IMR-90 (cell line): ENCODE measurements around the gene AVPR1B. TPM values are rescaled to one million over a fixed set of nuclear protein-coding genes. Genes with fewer than 3 reads are reported as not detected.

Experiments
- ATAC-seq: fragments of 200-7000 bp; cut with Tn5 transposase; 2 replicates; pipeline ENCODE4 v1.9.1; 2020; ENCODE audit warnings: low read depth, mild to moderate bottlenecking, moderate library complexity
- BruUV-seq: library from RNA; stranded (reverse); fragments of 400-500 nt; replicated peaks from 2 replicates; lab custom pipeline; 2021; lab: Mats Ljungman, UMichigan
- CTCF ChIA-PET: fragments of 300-600 bp; formaldehyde crosslinking; extraction: SDS; loops from one replicate; lab custom pipeline; 2021; ENCODE audit warnings: antibody characterized with exemption; lab: Yijun Ruan, JAX
- POLR2A ChIA-PET: fragments of 300-600 bp; sonication (Branson Sonifier 250); formaldehyde crosslinking; loops from one replicate; lab custom pipeline; 2022; ENCODE audit warnings: antibody characterized with exemption; ENCODE audit not compliant: unreplicated experiment; lab: Charles Lee
- DNase-seq: peaks from one replicate; pipeline ENCODE4 v3.0.0; 2013
- H2AFZ ChIP-seq: replicated peaks from 2 replicates; pipeline ENCODE3; 2013; ENCODE audit warnings: low read length, mild to moderate bottlenecking; ENCODE audit not compliant: poor library complexity
- H2AK5ac ChIP-seq: 2 replicates; pipeline ENCODE4 v1.6.1; 2013; ENCODE audit warnings: low read depth, low read length, inconsistent platforms
- H2AK9ac ChIP-seq: replicated peaks from 2 replicates; pipeline ENCODE3; 2013; ENCODE audit warnings: mild to moderate bottlenecking, low read depth, low read length, moderate library complexity; ENCODE audit not compliant: poor library complexity
- H2BK120ac ChIP-seq: 2 replicates; pipeline ENCODE4 v1.6.1; 2013; ENCODE audit warnings: low read depth, low read length, inconsistent platforms
- H2BK15ac ChIP-seq: 3 replicates; pipeline ENCODE4 v1.6.1; 2013; ENCODE audit warnings: low read depth, low read length, inconsistent platforms
- H2BK20ac ChIP-seq: 2 replicates; pipeline ENCODE4 v1.6.1; 2013; ENCODE audit warnings: low read depth, mild to moderate bottlenecking, inconsistent platforms, low read length, moderate library complexity
- H2BK5ac ChIP-seq: 2 replicates; pipeline ENCODE4 v1.6.1; 2013; ENCODE audit warnings: mild to moderate bottlenecking, low read depth, low read length, inconsistent platforms; ENCODE audit not compliant: poor library complexity, severe bottlenecking
- H3K14ac ChIP-seq: replicated peaks from 2 replicates; pipeline ENCODE4 v1.6.1; 2013; ENCODE audit warnings: low read depth, low read length, inconsistent platforms
- H3K18ac ChIP-seq: 2 replicates; pipeline ENCODE4 v1.6.1; 2013; ENCODE audit warnings: low read depth, low read length, control low read depth
- H3K23ac ChIP-seq: 2 replicates; pipeline ENCODE4 v1.6.1; 2013; ENCODE audit warnings: low read depth, low read length, inconsistent platforms
- H3K27ac ChIP-seq: 2 replicates; pipeline ENCODE4 v1.5.1; 2013; ENCODE audit warnings: mild to moderate bottlenecking, control low read depth, low read length; ENCODE audit not compliant: insufficient read depth
- H3K27me3 ChIP-seq: 2 replicates; pipeline ENCODE4 v1.6.1; 2013; ENCODE audit warnings: low read length; ENCODE audit not compliant: control insufficient read depth, insufficient read depth
- H3K36me3 ChIP-seq: 2 replicates; pipeline ENCODE4 v1.6.1; 2013; ENCODE audit warnings: low read length, mixed read lengths; ENCODE audit not compliant: control insufficient read depth, insufficient read depth
- H3K4ac ChIP-seq: 2 replicates; pipeline ENCODE4 v1.6.1; 2013; ENCODE audit warnings: low read depth, low read length, inconsistent platforms
- H3K4me1 ChIP-seq: 2 replicates; pipeline ENCODE4 v1.6.1; 2013; ENCODE audit warnings: low read length, mixed read lengths; ENCODE audit not compliant: control insufficient read depth, insufficient read depth
- H3K4me2 ChIP-seq: 2 replicates; pipeline ENCODE4 v1.6.1; 2013; ENCODE audit warnings: low read depth, mild to moderate bottlenecking, control low read depth, low read length, moderate library complexity
- H3K4me3 ChIP-seq: 2 replicates; pipeline ENCODE4 v1.5.1; 2013; ENCODE audit warnings: low read depth, mild to moderate bottlenecking, control low read depth, low read length, moderate library complexity; ENCODE audit not compliant: insufficient read depth
- H3K56ac ChIP-seq: 2 replicates; pipeline ENCODE4 v1.6.1; 2013; ENCODE audit warnings: low read length, inconsistent platforms; ENCODE audit not compliant: insufficient read depth; ENCODE audit errors: extremely low read depth
- H3K79me1 ChIP-seq, 2 experiments: 2 replicates each; pipeline ENCODE4 v1.6.1; 2013; ENCODE audit warnings: low read length in 2 of 2, inconsistent platforms in 1 of 2, low read depth in 1 of 2
- H3K9ac ChIP-seq: 2 replicates; pipeline ENCODE4 v1.6.1; 2013; ENCODE audit warnings: low read depth, low read length, control low read depth
- H3K9me1 ChIP-seq: 2 replicates; pipeline ENCODE4 v1.6.1; 2013; ENCODE audit warnings: low read length, inconsistent platforms; ENCODE audit not compliant: insufficient read depth
- H3K9me3 ChIP-seq: 2 replicates; pipeline ENCODE4 v1.6.1; 2013; ENCODE audit warnings: low read length; ENCODE audit not compliant: control insufficient read depth, insufficient read depth
- H4K20me1 ChIP-seq: 2 replicates; pipeline ENCODE4 v1.6.1; 2013; ENCODE audit warnings: low read length, inconsistent platforms; ENCODE audit not compliant: insufficient read depth
- H4K5ac ChIP-seq: 2 replicates; pipeline ENCODE4 v1.6.1; 2013; ENCODE audit warnings: mild to moderate bottlenecking, low read depth, low read length, control low read depth
- H4K8ac ChIP-seq, 2 experiments: 2 replicates each; pipeline ENCODE4 v1.6.1; 2013; ENCODE audit warnings: low read depth in 2 of 2, low read length in 2 of 2, control low read depth in 1 of 2, inconsistent platforms in 1 of 2
- H4K91ac ChIP-seq: 2 replicates; pipeline ENCODE4 v1.6.1; 2013; ENCODE audit warnings: low read depth, low read length, inconsistent platforms; ENCODE audit not compliant: insufficient read depth
- CEBPB ChIP-seq: IDR thresholded peaks from 2 replicates; pipeline ENCODE4 v1.6.1; 2012; ENCODE audit warnings: low read depth, low read length, improper control_type of control experiment
- CHD1 ChIP-seq: IDR thresholded peaks from 2 replicates; pipeline ENCODE4 v1.6.1; 2012; ENCODE audit warnings: low read depth, low read length, improper control_type of control experiment
- FOS ChIP-seq: fragments of 150-350 bp; IDR thresholded peaks from 2 replicates; pipeline ENCODE4 v1.6.1; 2016; ENCODE audit warnings: low read depth, low read length
- MXI1 ChIP-seq: IDR thresholded peaks from 2 replicates; pipeline ENCODE4 v1.6.1; 2012; ENCODE audit warnings: low read depth, mild to moderate bottlenecking, low read length, moderate library complexity, borderline replicate concordance
- NFE2L2 ChIP-seq: fragments of 150-350 bp; IDR thresholded peaks from 2 replicates; pipeline ENCODE4 v1.6.1; 2016; ENCODE audit warnings: low read depth, mild to moderate bottlenecking, low read length
- POLR2A ChIP-seq: IDR thresholded peaks from 2 replicates; pipeline ENCODE4 v1.6.1; 2012; ENCODE audit warnings: mild to moderate bottlenecking, low read depth, low read length
- RCOR1 ChIP-seq: IDR thresholded peaks from 2 replicates; pipeline ENCODE4 v1.6.1; 2012; ENCODE audit warnings: mild to moderate bottlenecking, low read length, improper control_type of control experiment; ENCODE audit not compliant: insufficient replicate concordance
- WGBS, 2 experiments: methylation state at CpG; one replicate each; pipeline versions ENCODE4 v1.1.5 to v1.1.7; 2013; ENCODE audit warnings: missing lambda C conversion rate in 2 of 2; ENCODE audit not compliant: insufficient read length in 1 of 2; ENCODE audit errors: extremely low coverage in 2 of 2; 5-methylcytosine and 5-hydroxymethylcytosine counted together
- dilution Hi-C: fragments of 300-500 bp; cut with HindIII; formaldehyde crosslinking; loops from one replicate; pipeline ENCODE4 v1.14.3; 2018; ENCODE audit warnings: low sequenced_read_pairs; ENCODE audit not compliant: unreplicated experiment
- in situ Hi-C: fragments of 300-500 bp; cut with MboI; formaldehyde crosslinking; loops from 3 replicates; pipeline ENCODE4 v1.14.3; 2019; ENCODE audit warnings: low sequenced_read_pairs, inconsistent platforms, mixed read lengths
- intact Hi-C: fragments of 100-400 bp; cut with micrococcal nuclease; formaldehyde crosslinking; loops from 2 replicates; pipeline ENCODE4 v1.10.0; 2022
- polyA plus RNA-seq, 3 experiments: library from polyadenylated mRNA; depleted of rRNA; stranded (reverse); fragments of >200 nt; gene quantifications; 2 replicates each; pipeline ENCODE4 v1.2.3, GENCODE V29; 2012; ENCODE audit warnings: low replicate concordance in 1 of 3
- total RNA-seq: library from RNA; depleted of rRNA; stranded (reverse); fragments of >200 nt; gene quantifications from 2 replicates; pipeline ENCODE4 v1.2.3, GENCODE V29; 2012
- TF ChIP-seq, protein P1 (sequence below): conservative IDR thresholded peaks from 2 replicates; pipeline ENCODE4 v1.5.1; 2012; ENCODE audit warnings: mild to moderate bottlenecking, low read depth, low read length, improper control_type of control experiment
- TF ChIP-seq, protein P2 (sequence below): fragments of 150-350 bp; IDR thresholded peaks from 2 replicates; pipeline ENCODE4 v1.6.1; 2016; ENCODE audit warnings: low read depth, mild to moderate bottlenecking, low read length, moderate library complexity, borderline replicate concordance
- TF ChIP-seq, protein P3 (sequence below): fragments of 150-350 bp; IDR thresholded peaks from 2 replicates; pipeline ENCODE4 v1.6.1; 2017; ENCODE audit warnings: mild to moderate bottlenecking, antibody characterized with exemption, low read length, low read depth

Gene AVPR1B
- total and polyA plus RNA-seq, 2 of the 4 experiments (the other 2 are of a cell fraction), result not detected

DNA sequence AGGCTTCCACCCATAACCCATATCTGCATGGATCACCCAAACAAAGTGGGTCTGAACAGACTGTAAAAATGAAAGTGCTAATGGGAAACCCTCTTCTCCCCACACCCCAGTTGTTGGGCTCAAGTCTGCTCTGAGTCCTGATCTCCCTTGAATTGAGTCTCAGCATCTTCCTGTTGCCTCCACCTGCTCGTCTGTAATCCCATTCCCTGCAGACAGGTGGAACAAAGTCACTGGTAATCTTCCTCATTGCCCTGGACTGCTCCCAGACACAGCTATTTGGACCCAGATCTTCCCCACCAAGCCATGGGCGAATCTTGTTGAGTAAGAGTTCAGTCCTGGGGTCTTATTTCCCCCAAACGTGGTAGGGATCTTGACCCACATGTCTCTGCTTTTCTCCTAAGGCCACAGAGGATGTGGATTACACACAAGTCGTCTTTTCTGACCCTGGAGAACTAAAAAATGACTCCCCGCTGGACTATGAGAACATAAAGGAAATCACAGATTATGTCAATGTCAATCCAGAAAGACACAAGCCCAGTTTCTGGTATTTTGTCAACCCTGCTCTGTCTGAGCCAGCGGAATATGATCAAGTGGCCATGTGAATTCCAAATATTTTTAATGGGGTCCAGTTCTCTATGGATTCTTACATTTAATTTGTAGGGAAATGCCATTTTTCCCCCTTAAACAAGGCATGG is 15.7 kb downstream of the AVPR1B start:
- H4K8ac ChIP-seq, result no peak overlapping the region
- H2BK120ac ChIP-seq, result no peak overlapping the region
- no peak overlapping the region for H3K4ac ChIP-seq
- H3K4me1 ChIP-seq, result no peaks in the 10 kb centered on the region
- TF ChIP-seq, protein P1, sequence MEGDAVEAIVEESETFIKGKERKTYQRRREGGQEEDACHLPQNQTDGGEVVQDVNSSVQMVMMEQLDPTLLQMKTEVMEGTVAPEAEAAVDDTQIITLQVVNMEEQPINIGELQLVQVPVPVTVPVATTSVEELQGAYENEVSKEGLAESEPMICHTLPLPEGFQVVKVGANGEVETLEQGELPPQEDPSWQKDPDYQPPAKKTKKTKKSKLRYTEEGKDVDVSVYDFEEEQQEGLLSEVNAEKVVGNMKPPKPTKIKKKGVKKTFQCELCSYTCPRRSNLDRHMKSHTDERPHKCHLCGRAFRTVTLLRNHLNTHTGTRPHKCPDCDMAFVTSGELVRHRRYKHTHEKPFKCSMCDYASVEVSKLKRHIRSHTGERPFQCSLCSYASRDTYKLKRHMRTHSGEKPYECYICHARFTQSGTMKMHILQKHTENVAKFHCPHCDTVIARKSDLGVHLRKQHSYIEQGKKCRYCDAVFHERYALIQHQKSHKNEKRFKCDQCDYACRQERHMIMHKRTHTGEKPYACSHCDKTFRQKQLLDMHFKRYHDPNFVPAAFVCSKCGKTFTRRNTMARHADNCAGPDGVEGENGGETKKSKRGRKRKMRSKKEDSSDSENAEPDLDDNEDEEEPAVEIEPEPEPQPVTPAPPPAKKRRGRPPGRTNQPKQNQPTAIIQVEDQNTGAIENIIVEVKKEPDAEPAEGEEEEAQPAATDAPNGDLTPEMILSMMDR, result no peak
- TF ChIP-seq, protein P2, sequence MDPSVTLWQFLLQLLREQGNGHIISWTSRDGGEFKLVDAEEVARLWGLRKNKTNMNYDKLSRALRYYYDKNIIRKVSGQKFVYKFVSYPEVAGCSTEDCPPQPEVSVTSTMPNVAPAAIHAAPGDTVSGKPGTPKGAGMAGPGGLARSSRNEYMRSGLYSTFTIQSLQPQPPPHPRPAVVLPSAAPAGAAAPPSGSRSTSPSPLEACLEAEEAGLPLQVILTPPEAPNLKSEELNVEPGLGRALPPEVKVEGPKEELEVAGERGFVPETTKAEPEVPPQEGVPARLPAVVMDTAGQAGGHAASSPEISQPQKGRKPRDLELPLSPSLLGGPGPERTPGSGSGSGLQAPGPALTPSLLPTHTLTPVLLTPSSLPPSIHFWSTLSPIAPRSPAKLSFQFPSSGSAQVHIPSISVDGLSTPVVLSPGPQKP, result no peak
- TF ChIP-seq RCOR1 (no peak), POLR2A (no peak), FOS (no peak), CEBPB (no peak), MXI1 (no peak), CHD1 (no peak), NFE2L2 (no peak)
- TF ChIP-seq, protein P3, sequence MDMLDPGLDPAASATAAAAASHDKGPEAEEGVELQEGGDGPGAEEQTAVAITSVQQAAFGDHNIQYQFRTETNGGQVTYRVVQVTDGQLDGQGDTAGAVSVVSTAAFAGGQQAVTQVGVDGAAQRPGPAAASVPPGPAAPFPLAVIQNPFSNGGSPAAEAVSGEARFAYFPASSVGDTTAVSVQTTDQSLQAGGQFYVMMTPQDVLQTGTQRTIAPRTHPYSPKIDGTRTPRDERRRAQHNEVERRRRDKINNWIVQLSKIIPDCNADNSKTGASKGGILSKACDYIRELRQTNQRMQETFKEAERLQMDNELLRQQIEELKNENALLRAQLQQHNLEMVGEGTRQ, result no peak
- no peak overlapping the region for H3K27ac ChIP-seq
- H3K9me1 ChIP-seq, result no peaks in the 10 kb centered on the region
- intact Hi-C loops (loop anchor here (10.0 kb wide), 1 partner anchor 447 kb away; no protein-coding TSS in a partner anchor), dilution Hi-C loops (no loop called here), in situ Hi-C loops (loop anchor here (5.0 to 25.0 kb wide), 4 partner anchors 119 to 439 kb away; no protein-coding TSS in a partner anchor)
- H3K23ac ChIP-seq, result no peak overlapping the region
- H2AFZ ChIP-seq, result no peak overlapping the region
- no peaks in the 10 kb centered on the region for H4K20me1 ChIP-seq
- ATAC-seq (no peak), DNase-seq (no peak)
- no peak overlapping the region for H2AK9ac ChIP-seq
- no peaks in the 10 kb centered on the region for H3K79me1 ChIP-seq
- BruUV-seq, result no TSS peak
- no peak overlapping the region for H4K91ac ChIP-seq
- H3K9me3 ChIP-seq, result no peaks in the 10 kb centered on the region
- no peak overlapping the region for H3K18ac ChIP-seq
- ChIA-PET POLR2A (no interaction called here), CTCF (interaction anchor here (1.1 kb wide), 1 partner anchor 117 kb away, joined by 5 read pairs; no protein-coding TSS in a partner anchor)
- 70% methylated on average over 2 of the region's 6 CpGs; no CpG with 5 or more reads in 1 of the 2 experiments for WGBS, 2 experiments
- no peak overlapping the region for H3K4me2 ChIP-seq
- no peak overlapping the region for H4K5ac ChIP-seq
- no peak overlapping the region for H3K4me3 ChIP-seq
- no peak overlapping the region for H2BK15ac ChIP-seq
- no peaks in the 10 kb centered on the region for H3K36me3 ChIP-seq
- peaks cover 47% of the 10 kb centered on the region for H3K27me3 ChIP-seq
- no peak overlapping the region for H2AK5ac ChIP-seq
- no peak overlapping the region for H2BK20ac ChIP-seq
- H3K56ac ChIP-seq, result no peak overlapping the region
- no peak overlapping the region for H2BK5ac ChIP-seq
- no peak overlapping the region for H3K14ac ChIP-seq
- H3K9ac ChIP-seq, result no peak overlapping the region
